Raji (cell line): ENCODE data around the gene RPL10A.

Experiments
- POLR2A ChIP-seq: IDR thresholded peaks from 2 replicates; pipeline ENCODE4 v1.6.1; 2011; ENCODE audit warnings: low read depth, low read length, control low read depth; ENCODE audit not compliant: insufficient read depth

Gene RPL10A

GRCh38 chr6:35491558-35492257 is 23.5 kb downstream of the RPL10A start:
- no peak for TF ChIP-seq POLR2A

- TF ChIP-seq POLR2A = no peak
Measured at GRCh38 chr6:35492258-35492973, 24.2 kb downstream of the RPL10A start.

- TF ChIP-seq POLR2A = no peak
Measured at GRCh38 chr6:35492974-35493284, 24.7 kb downstream of the RPL10A start.

- TF ChIP-seq POLR2A = no peak
Measured at GRCh38 chr6:35493307-35493983, 25.2 kb downstream of the RPL10A start.

GRCh38 chr6:35494161-35494563 is 26.0 kb downstream of the RPL10A start:
- TF ChIP-seq POLR2A = no peak

- TF ChIP-seq POLR2A = no peak
Measured at GRCh38 chr6:35495258-35496035, 27.2 kb downstream of the RPL10A start.

GRCh38 chr6:35496036-35496840 is 28.0 kb downstream of the RPL10A start:
- TF ChIP-seq POLR2A = no peak

- no peak for TF ChIP-seq POLR2A
Measured at GRCh38 chr6:35496841-35497570, 28.8 kb downstream of the RPL10A start, which contains the start of gene TEAD3. TSS of gene TEAD3 (minus strand) at chr6:35497079.

GRCh38 chr6:35497571-35498421 is 29.6 kb downstream of the RPL10A start:
- TF ChIP-seq POLR2A = no peak

GRCh38 chr6:35498422-35499067 is 30.3 kb downstream of the RPL10A start:
- TF ChIP-seq POLR2A = no peak

GRCh38 chr6:35499372-35499771 is 31.2 kb downstream of the RPL10A start:
- TF ChIP-seq POLR2A = no peak

- TF ChIP-seq POLR2A = no peak
Measured at GRCh38 chr6:35500782-35501181, 32.6 kb downstream of the RPL10A start.
